ENCODE results near the gene TFPI.

GRCh38 chr2:187575751-187576067 is 21.5 kb upstream of the TFPI start:
- TF ChIP-seq IRF1 (CRISPR knock-in tag; IDR thresholded peaks at IDR 0.05) (no peak), ATF2 (CRISPR knock-in tag; IDR thresholded peaks at IDR 0.05; ENCODE audit: borderline replicate concordance, low read depth) (no peak), CTCF (IDR thresholded peaks at IDR 0.05) (no peak)
